HEK293 (cell line): ENCODE data around the gene CLSTN1.
A peak's percentile ranks its signal among the peaks of the same experiment; 100 is the strongest.

Source experiments
- EGR2 ChIP-seq: fragments of 450-650 bp; formaldehyde crosslinking; IDR thresholded peaks from 2 replicates; pipeline ENCODE4 v1.5.1; 2016; ENCODE audit warnings: low read depth, missing biosample characterization, missing genetic modification characterization
- INSM2 ChIP-seq: fragments of 450-650 bp; formaldehyde crosslinking; IDR thresholded peaks from 2 replicates; pipeline ENCODE4 v1.5.1; 2016; ENCODE audit warnings: missing biosample characterization, missing genetic modification characterization
- MZF1 ChIP-seq: fragments of 450-650 bp; formaldehyde crosslinking; IDR thresholded peaks from 2 replicates; pipeline ENCODE4 v1.5.1; 2017; ENCODE audit warnings: missing biosample characterization, missing genetic modification characterization, borderline replicate concordance
- SP2 ChIP-seq: fragments of 450-650 bp; formaldehyde crosslinking; IDR thresholded peaks from 2 replicates; pipeline ENCODE4 v1.5.1; 2016; ENCODE audit warnings: missing biosample characterization, missing genetic modification characterization
- ZBTB1 ChIP-seq: fragments of 450-650 bp; formaldehyde crosslinking; IDR thresholded peaks from 2 replicates; pipeline ENCODE4 v1.5.1; 2016; ENCODE audit warnings: missing biosample characterization, missing genetic modification characterization
- ZIC2 ChIP-seq: fragments of 450-650 bp; formaldehyde crosslinking; IDR thresholded peaks from 2 replicates; pipeline ENCODE4 v1.5.1; 2016; ENCODE audit warnings: missing biosample characterization, missing genetic modification characterization
- ZNF132 ChIP-seq: fragments of 450-650 bp; formaldehyde crosslinking; IDR thresholded peaks from 2 replicates; pipeline ENCODE4 v1.5.1; 2017; ENCODE audit warnings: missing biosample characterization, missing genetic modification characterization, borderline replicate concordance
- ZNF133 ChIP-seq: fragments of 450-650 bp; formaldehyde crosslinking; IDR thresholded peaks from 2 replicates; pipeline ENCODE4 v1.5.1; 2016; ENCODE audit warnings: missing biosample characterization, missing genetic modification characterization
- ZNF174 ChIP-seq: fragments of 450-650 bp; formaldehyde crosslinking; IDR thresholded peaks from 2 replicates; pipeline ENCODE4 v1.5.0; 2017; ENCODE audit warnings: missing biosample characterization, mild to moderate bottlenecking, missing genetic modification characterization
- ZNF184 ChIP-seq: fragments of 450-650 bp; IDR thresholded peaks from 2 replicates; pipeline ENCODE4 v1.5.1; 2018; ENCODE audit warnings: missing biosample characterization, mild to moderate bottlenecking, missing genetic modification characterization
- ZNF248 ChIP-seq: fragments of 450-650 bp; formaldehyde crosslinking; IDR thresholded peaks from 2 replicates; pipeline ENCODE4 v1.5.1; 2017; ENCODE audit warnings: missing biosample characterization, missing genetic modification characterization
- ZNF266 ChIP-seq: fragments of 450-650 bp; formaldehyde crosslinking; IDR thresholded peaks from 2 replicates; pipeline ENCODE4 v1.5.1; 2016; ENCODE audit warnings: missing biosample characterization, missing genetic modification characterization, low read depth
- ZNF350 ChIP-seq: fragments of 450-650 bp; formaldehyde crosslinking; IDR thresholded peaks from 2 replicates; pipeline ENCODE4 v1.5.0; 2017; ENCODE audit warnings: missing biosample characterization, mild to moderate bottlenecking, missing genetic modification characterization
- ZNF391 ChIP-seq: fragments of 450-650 bp; formaldehyde crosslinking; IDR thresholded peaks from 2 replicates; pipeline ENCODE4 v1.5.1; 2016; ENCODE audit warnings: low read depth, missing biosample characterization, missing genetic modification characterization, borderline replicate concordance
- ZNF433 ChIP-seq: fragments of 450-650 bp; formaldehyde crosslinking; IDR thresholded peaks from 2 replicates; pipeline ENCODE4 v1.5.1; 2016; ENCODE audit warnings: missing biosample characterization, missing genetic modification characterization, low read depth
- ZNF529 ChIP-seq: fragments of 450-650 bp; formaldehyde crosslinking; IDR thresholded peaks from 2 replicates; pipeline ENCODE4 v1.5.1; 2017; ENCODE audit warnings: missing genetic modification characterization, missing biosample characterization; ENCODE audit not compliant: insufficient replicate concordance
- ZNF530 ChIP-seq: fragments of 450-650 bp; formaldehyde crosslinking; IDR thresholded peaks from 2 replicates; pipeline ENCODE4 v1.5.1; 2016; ENCODE audit warnings: low read depth, missing biosample characterization, missing genetic modification characterization
- ZNF660 ChIP-seq: fragments of 450-650 bp; IDR thresholded peaks from 2 replicates; pipeline ENCODE4 v1.5.1; 2018; ENCODE audit warnings: missing biosample characterization, mild to moderate bottlenecking, missing genetic modification characterization
- ZNF677 ChIP-seq: fragments of 450-650 bp; IDR thresholded peaks from 2 replicates; pipeline ENCODE4 v1.5.0; 2018; ENCODE audit warnings: missing biosample characterization, mild to moderate bottlenecking, missing genetic modification characterization, moderate library complexity
- ZNF76 ChIP-seq: fragments of 450-650 bp; formaldehyde crosslinking; IDR thresholded peaks from 2 replicates; pipeline ENCODE4; 2016; ENCODE audit warnings: low read depth, missing biosample characterization, missing genetic modification characterization, borderline replicate concordance
- ZNF791 ChIP-seq: fragments of 450-650 bp; formaldehyde crosslinking; IDR thresholded peaks from 2 replicates; pipeline ENCODE4 v1.5.1; 2016; ENCODE audit warnings: missing biosample characterization, missing genetic modification characterization
- TF ChIP-seq, protein P1 (sequence below): fragments of 450-650 bp; formaldehyde crosslinking; IDR thresholded peaks from 2 replicates; pipeline ENCODE4 v1.5.1; 2016; ENCODE audit warnings: missing biosample characterization, missing genetic modification characterization
- TF ChIP-seq, protein P2 (sequence below): fragments of 450-650 bp; formaldehyde crosslinking; IDR thresholded peaks from 2 replicates; pipeline ENCODE4 v1.5.1; 2016; ENCODE audit warnings: missing biosample characterization, missing genetic modification characterization
- TF ChIP-seq, protein P3 (sequence below): fragments of 450-650 bp; formaldehyde crosslinking; IDR thresholded peaks from 2 replicates; pipeline ENCODE4 v1.5.1; 2016; ENCODE audit warnings: missing biosample characterization, missing genetic modification characterization, borderline replicate concordance

Gene CLSTN1

GRCh38 chr1:9768983-9769382, 54.8 kb downstream of the CLSTN1 start (continued):
- no peak for TF ChIP-seq ZIC2 (tag by site-specific recombination)
- TF ChIP-seq ZNF133 (tag by site-specific recombination) = no peak
- TF ChIP-seq ZNF391 (tag by site-specific recombination) = no peak
- 0 out of 2 replicates have a peak, but pooled peaks have one; percentile 40 for TF ChIP-seq INSM2 (tag by site-specific recombination)
- TF ChIP-seq, protein P1, sequence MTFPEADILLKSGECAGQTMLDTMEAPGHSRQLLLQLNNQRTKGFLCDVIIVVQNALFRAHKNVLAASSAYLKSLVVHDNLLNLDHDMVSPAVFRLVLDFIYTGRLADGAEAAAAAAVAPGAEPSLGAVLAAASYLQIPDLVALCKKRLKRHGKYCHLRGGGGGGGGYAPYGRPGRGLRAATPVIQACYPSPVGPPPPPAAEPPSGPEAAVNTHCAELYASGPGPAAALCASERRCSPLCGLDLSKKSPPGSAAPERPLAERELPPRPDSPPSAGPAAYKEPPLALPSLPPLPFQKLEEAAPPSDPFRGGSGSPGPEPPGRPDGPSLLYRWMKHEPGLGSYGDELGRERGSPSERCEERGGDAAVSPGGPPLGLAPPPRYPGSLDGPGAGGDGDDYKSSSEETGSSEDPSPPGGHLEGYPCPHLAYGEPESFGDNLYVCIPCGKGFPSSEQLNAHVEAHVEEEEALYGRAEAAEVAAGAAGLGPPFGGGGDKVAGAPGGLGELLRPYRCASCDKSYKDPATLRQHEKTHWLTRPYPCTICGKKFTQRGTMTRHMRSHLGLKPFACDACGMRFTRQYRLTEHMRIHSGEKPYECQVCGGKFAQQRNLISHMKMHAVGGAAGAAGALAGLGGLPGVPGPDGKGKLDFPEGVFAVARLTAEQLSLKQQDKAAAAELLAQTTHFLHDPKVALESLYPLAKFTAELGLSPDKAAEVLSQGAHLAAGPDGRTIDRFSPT = no peak
- peak; percentile 45 for TF ChIP-seq SP2 (tag by site-specific recombination)
- no peak for TF ChIP-seq ZNF791 (tag by site-specific recombination)
- TF ChIP-seq ZNF677 (tag by site-specific recombination) = no peak
- no peak for TF ChIP-seq ZNF266 (tag by site-specific recombination)
- no peak for TF ChIP-seq ZNF529 (tag by site-specific recombination)
- no peak for TF ChIP-seq MZF1 (tag by site-specific recombination)
- no peak for TF ChIP-seq ZNF132 (tag by site-specific recombination)
- TF ChIP-seq ZNF76 (tag by site-specific recombination) = no peak
- no peak for TF ChIP-seq ZNF184 (tag by site-specific recombination)
- TF ChIP-seq, protein P2, sequence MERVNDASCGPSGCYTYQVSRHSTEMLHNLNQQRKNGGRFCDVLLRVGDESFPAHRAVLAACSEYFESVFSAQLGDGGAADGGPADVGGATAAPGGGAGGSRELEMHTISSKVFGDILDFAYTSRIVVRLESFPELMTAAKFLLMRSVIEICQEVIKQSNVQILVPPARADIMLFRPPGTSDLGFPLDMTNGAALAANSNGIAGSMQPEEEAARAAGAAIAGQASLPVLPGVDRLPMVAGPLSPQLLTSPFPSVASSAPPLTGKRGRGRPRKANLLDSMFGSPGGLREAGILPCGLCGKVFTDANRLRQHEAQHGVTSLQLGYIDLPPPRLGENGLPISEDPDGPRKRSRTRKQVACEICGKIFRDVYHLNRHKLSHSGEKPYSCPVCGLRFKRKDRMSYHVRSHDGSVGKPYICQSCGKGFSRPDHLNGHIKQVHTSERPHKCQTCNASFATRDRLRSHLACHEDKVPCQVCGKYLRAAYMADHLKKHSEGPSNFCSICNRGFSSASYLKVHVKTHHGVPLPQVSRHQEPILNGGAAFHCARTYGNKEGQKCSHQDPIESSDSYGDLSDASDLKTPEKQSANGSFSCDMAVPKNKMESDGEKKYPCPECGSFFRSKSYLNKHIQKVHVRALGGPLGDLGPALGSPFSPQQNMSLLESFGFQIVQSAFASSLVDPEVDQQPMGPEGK (tag by site-specific recombination) = no peak
- no peak for TF ChIP-seq ZNF248 (tag by site-specific recombination)
- 0 out of 2 replicates have a peak, but pooled peaks have one; percentile 5 for TF ChIP-seq EGR2 (tag by site-specific recombination)
- TF ChIP-seq ZNF350 (tag by site-specific recombination) = no peak
- no peak for TF ChIP-seq ZNF530 (tag by site-specific recombination)
- TF ChIP-seq, protein P3, sequence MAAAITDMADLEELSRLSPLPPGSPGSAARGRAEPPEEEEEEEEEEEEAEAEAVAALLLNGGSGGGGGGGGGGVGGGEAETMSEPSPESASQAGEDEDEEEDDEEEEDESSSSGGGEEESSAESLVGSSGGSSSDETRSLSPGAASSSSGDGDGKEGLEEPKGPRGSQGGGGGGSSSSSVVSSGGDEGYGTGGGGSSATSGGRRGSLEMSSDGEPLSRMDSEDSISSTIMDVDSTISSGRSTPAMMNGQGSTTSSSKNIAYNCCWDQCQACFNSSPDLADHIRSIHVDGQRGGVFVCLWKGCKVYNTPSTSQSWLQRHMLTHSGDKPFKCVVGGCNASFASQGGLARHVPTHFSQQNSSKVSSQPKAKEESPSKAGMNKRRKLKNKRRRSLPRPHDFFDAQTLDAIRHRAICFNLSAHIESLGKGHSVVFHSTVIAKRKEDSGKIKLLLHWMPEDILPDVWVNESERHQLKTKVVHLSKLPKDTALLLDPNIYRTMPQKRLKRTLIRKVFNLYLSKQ = no peak
- no peak for TF ChIP-seq ZNF660 (tag by site-specific recombination)
- TF ChIP-seq ZNF433 (tag by site-specific recombination) = no peak
- 0 out of 2 replicates have a peak, but pooled peaks have one; percentile 23 for TF ChIP-seq ZBTB1 (tag by site-specific recombination)
- no peak for TF ChIP-seq ZNF174
- TF ChIP-seq, all 188 proteins: peak for 10
